Measurements from ENCODE around the gene FIGLA. TPM values are rescaled to one million over a fixed set of nuclear protein-coding genes. Genes with fewer than 3 reads are reported as not detected.

FIGLA gene
- total RNA-seq, 1 experiment from 2014 or later: not detected

- H3K23me2 ChIP-seq (ENCODE audit: insufficient read length, low read depth, low read length, poor library complexity, severe bottlenecking): no peaks in the 10 kb centered on the region
- no peaks in the 10 kb centered on the region for H3K79me1 ChIP-seq (ENCODE audit: insufficient read depth, low read depth, low read length, poor library complexity, severe bottlenecking)
- no peaks in the 10 kb centered on the region for H4K20me1 ChIP-seq (ENCODE audit: control insufficient read depth, insufficient read depth, insufficient read length)
- H3K4me2 ChIP-seq (ENCODE audit: insufficient read depth, insufficient read length, low read length): peak overlapping the region; percentile 2
- H2BK120ac ChIP-seq (ENCODE audit: low read depth, low read length, poor library complexity, severe bottlenecking): no peak overlapping the region
- H3K56ac ChIP-seq (ENCODE audit: insufficient read length, low read depth, low read length): no peak overlapping the region
- no CpG with 5 or more reads among the region's 5 CpGs for WGBS (ENCODE audit: extremely low coverage, insufficient read length, low lambda C conversion rate)
- no peak overlapping the region for H3T11ph ChIP-seq (ENCODE audit: low read length)
- H4K5ac ChIP-seq (ENCODE audit: insufficient read length, low read depth, low read length): no peak overlapping the region
- H3K4ac ChIP-seq (ENCODE audit: low read depth, low read length): no peak overlapping the region
- H2BK12ac ChIP-seq (ENCODE audit: insufficient read length, low read depth, low read length): no peak overlapping the region
- Mint-ChIP-seq H3K9me3 (no peaks in the 10 kb centered on the region), H3K27ac (no peak overlapping the region; a peak in 1 of 7 replicates), H3K27me3 (ENCODE audit: low read depth) (peaks cover 38% of the 10 kb centered on the region), H3K36me3 (ENCODE audit: insufficient read depth in 1 of 3, low read depth in 3 of 3) (no peaks in the 10 kb centered on the region), H3K4me1 (peaks cover 16 to 20% of the 10 kb centered on the region in 2 experiments), H3K4me3 (no peak overlapping the region)
- H3K27me3 ChIP-seq (ENCODE audit: insufficient read depth, low read length): no peaks in the 10 kb centered on the region
- no peak overlapping the region for H4K8ac ChIP-seq (replicated peaks; ENCODE audit: insufficient read length, low read depth, low read length)
- H2AK5ac ChIP-seq (ENCODE audit: insufficient read length, low read length): no peak overlapping the region
- no peaks in the 10 kb centered on the region for H3K79me2 ChIP-seq (ENCODE audit: insufficient read depth, low read length)
- H3K9ac ChIP-seq (ENCODE audit: extremely low read depth, insufficient read length, low read length): no peak overlapping the region
- H3K9me3 ChIP-seq (ENCODE audit: control insufficient read depth, low read depth, low read length): no peaks in the 10 kb centered on the region
- no peak overlapping the region for H2BK15ac ChIP-seq (ENCODE audit: low read depth, low read length)
- H3K4me1 ChIP-seq (ENCODE audit: insufficient read depth, low read length): peaks cover 2% of the 10 kb centered on the region; the same call in 1 of the 2 replicates
- no peak overlapping the region for H2BK5ac ChIP-seq (ENCODE audit: insufficient read length, low read length)
- H4K91ac ChIP-seq (ENCODE audit: insufficient read length, low read depth, low read length): no peak overlapping the region
- peak; percentile 51 for DNase-seq
- H3K18ac ChIP-seq (ENCODE audit: insufficient read length, low read depth, low read length): no peak overlapping the region
- no peak overlapping the region for H3K23ac ChIP-seq (ENCODE audit: insufficient read length, low read depth, low read length)
- H2AFZ ChIP-seq (ENCODE audit: low read length): no peak overlapping the region
- no peak overlapping the region for H3K14ac ChIP-seq (ENCODE audit: insufficient read depth, low read length)
- no peak overlapping the region for H3K27ac ChIP-seq (ENCODE audit: insufficient read length, low read depth, low read length)
- H2BK20ac ChIP-seq (ENCODE audit: low read depth, low read length, poor library complexity, severe bottlenecking): no peak overlapping the region
- TF ChIP-seq, protein P1, sequence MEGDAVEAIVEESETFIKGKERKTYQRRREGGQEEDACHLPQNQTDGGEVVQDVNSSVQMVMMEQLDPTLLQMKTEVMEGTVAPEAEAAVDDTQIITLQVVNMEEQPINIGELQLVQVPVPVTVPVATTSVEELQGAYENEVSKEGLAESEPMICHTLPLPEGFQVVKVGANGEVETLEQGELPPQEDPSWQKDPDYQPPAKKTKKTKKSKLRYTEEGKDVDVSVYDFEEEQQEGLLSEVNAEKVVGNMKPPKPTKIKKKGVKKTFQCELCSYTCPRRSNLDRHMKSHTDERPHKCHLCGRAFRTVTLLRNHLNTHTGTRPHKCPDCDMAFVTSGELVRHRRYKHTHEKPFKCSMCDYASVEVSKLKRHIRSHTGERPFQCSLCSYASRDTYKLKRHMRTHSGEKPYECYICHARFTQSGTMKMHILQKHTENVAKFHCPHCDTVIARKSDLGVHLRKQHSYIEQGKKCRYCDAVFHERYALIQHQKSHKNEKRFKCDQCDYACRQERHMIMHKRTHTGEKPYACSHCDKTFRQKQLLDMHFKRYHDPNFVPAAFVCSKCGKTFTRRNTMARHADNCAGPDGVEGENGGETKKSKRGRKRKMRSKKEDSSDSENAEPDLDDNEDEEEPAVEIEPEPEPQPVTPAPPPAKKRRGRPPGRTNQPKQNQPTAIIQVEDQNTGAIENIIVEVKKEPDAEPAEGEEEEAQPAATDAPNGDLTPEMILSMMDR (conservative IDR thresholded peaks at IDR 0.05): no peak
Measured at GRCh38 chr2:70828115-70828514, 37.7 kb upstream of the FIGLA start.

Measured in H9 (cell line).